ENCODE measurements around the gene CFAP99.

CFAP99 gene

DNA sequence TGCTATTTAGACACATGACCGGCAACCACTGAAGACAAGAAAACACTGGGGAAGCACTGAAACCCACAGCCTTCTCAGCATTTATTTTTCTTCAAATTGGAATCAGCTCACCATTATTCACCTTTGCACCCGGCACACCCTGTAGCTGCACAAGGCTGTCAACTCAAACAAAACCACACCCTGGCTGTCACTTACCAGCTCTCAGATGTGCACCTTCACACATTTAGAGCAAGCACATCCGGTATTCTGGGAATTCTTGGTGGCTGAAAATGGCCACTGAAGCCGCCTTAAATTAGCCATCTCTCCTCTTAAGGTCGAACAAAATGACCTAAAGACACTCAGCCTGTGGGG is 6.2 kb upstream of the CFAP99 start:
- DNase-seq (ENCODE audit: low spot score): no peak

DNA sequence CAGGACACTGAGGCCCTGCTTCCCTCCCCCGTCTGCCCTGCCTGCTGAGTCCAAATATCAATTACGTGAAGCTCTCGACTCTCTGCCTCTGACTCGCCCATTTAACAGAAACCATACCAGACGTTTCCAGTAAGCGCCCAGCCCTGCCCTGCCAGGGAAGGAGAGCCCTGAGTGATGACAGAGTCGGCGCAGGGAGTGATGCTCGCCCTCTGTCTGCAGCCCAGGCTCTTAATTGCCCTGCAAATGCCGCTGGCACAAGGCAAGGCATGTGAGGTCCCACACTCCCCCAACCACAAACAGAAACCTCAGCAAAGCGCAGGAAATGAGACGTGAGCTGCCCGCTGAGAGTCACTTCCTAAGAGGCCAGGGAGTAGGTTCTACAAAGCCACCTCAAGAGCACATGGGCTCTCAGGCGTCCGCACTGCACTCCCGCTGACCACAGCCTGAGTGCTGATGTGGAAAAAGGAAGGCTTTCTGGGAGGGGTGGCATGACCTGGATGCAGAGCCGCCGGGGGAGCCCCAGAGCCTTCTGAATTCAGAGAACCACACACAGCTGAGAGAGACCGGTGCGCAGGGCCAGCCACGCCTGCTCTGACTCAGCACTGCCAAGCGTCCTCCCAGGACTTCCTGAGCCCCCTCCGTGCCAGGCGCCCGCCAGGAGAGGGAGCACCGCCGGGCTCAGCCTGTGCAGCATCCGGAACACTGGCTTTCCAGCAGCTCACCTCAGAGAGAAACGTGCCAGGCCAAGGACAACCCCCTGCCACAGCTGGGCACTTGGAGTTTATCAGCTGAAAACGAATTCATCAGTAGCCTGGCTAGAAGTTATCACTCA is 5.7 kb upstream of the CFAP99 start:
- peak; percentile 54 for DNase-seq (ENCODE audit: low spot score)

DNA sequence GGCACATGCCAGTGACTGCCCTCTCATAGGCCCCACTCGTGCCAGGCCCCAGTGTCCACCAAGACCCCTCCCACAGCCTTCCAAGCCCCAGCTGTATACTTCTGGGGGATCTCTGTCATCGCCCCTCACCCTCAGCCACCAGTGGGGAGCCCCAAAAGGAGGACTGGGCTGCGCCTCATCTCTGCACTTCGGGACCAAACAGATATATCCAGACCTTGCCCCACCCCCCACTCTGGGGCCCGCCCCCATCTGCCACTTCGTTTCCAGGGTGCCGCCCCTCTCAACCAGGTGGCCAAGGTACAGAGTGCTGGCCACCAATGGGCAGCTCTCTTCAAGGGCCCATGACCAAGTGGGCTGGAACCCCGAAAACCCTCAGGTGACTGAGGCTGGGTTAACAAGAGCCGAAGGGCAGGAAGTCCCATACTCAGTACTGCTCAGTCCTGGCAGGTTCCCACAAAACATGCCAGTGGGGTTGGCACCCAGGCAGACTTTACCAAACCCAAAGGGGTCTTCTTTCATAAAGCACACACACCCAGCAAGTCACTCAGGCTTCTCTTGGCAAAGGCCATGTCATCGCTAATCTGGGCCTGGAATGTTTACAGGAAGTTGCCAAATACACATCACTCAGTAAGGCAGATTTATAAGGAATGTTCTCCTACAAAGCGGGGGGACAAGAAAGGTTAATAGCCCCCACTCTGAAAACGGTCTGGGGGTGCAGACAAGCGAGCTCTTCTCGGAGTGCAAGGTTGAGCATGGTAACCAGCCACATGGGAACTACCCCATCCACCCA is 4.7 kb upstream of the CFAP99 start:
- no peak for DNase-seq (ENCODE audit: low spot score)

DNA sequence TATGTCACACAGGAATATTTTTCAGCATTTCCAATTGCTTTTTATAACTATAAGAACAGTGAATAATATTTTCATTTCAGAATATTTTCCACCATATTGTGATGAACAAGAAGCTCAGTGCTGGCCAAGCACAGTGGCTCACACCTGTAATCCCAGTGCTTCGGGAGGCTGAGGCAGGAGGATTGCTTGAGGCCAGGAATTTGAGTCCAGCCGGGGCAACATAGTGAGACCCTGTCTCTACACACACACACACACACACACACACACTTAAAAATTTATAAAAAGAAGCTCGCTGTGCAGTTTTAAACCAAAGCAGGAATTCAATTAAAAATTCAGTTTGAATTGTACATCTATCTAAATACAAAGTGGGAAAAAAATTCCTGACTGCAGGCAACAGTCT is 3.5 kb upstream of the CFAP99 start:
- DNase-seq (ENCODE audit: low spot score): no peak

DNA sequence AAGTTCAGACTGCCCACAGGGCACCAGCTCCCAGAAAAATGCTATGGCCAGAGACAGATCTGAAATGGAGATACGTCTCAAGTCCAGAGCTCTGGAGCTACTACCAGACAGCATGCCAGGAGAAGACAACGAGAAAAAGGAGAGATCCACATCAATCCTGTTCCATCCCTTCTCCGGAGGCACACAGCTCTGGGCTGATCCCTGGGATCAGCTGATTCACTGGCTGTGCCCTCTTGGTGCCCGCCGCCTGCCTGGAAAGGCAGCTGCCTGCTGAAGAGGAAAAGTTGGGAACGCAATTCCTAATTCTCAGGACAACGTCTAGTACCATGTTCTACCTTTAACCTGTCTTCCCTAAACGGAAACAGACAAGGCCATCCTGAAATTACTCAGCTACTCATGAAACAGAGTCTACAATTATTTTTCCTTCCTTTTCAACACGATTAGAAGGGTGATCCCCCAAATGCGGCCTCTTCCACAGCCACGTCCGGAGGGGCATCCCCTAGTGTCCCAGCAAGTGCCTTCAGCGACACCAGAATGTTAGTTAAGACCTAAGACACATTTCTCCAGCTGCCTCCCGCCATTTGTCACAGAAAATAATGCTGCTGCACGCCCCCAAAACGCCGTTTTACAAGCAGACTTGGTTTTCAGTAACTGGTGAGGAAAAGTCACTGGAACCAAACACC is 2.7 kb upstream of the CFAP99 start:
- DNase-seq (ENCODE audit: low spot score): no peak

DNA sequence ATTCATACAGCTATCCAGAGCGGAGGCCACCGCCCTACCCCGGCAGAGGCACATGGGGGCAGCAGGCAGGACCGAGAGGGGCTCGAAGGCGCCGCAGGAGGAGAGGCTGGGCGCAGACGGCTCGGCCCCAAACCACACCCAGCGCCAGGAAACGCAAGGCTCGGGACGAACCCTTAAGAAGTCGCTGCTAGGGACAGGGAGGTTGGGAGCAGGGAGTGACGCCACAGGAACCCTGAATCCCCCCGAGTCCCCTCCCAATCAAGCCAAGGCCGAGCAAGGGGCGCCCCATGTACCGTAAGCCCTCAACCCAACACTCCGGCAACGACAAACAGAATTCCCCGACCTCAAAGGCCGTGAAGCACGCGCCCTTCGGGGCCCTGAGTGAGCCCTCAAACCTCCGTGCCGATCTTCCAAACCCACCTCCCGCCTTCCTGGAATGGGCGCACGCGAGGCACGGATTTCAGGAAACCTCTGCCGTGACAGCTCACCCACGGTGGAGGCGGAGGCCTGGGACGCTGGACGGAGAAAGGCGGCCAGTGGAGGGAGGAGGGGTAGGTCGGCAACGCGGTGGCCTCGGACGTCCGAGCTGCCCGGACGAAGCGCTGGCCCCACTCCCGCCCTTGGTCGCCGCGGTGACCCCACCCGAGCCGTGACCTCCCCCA is 2.1 kb upstream of the CFAP99 start:
- DNase-seq (ENCODE audit: low spot score): no peak

DNA sequence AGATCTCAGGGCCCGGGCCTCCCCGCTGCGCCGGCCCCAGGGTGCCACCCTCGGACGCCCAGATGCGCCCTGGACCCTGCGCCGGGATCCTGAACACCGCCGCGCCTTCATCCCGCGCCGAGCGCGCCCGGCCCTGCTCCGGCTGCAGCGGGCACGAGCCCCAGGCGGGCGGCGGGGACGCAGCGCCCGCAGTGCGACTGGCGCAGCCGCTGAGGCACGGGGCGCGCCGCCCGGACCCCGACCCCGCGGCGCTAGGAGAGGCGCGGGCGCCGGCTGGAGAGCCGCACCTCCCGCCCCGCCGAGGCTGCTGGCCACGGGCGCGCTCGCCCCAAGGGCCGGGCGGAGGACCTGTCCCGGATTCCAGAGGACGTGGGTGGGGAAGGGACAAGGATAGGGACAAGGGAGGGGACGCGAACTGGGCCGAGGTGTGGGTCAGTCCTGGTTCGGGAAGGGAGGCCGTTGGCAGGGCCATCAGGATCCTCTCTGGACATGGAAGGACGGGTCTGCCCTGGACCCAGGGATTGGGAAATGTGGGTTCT is 1.5 kb upstream of the CFAP99 start:
- DNase-seq (ENCODE audit: low spot score): no peak

DNA sequence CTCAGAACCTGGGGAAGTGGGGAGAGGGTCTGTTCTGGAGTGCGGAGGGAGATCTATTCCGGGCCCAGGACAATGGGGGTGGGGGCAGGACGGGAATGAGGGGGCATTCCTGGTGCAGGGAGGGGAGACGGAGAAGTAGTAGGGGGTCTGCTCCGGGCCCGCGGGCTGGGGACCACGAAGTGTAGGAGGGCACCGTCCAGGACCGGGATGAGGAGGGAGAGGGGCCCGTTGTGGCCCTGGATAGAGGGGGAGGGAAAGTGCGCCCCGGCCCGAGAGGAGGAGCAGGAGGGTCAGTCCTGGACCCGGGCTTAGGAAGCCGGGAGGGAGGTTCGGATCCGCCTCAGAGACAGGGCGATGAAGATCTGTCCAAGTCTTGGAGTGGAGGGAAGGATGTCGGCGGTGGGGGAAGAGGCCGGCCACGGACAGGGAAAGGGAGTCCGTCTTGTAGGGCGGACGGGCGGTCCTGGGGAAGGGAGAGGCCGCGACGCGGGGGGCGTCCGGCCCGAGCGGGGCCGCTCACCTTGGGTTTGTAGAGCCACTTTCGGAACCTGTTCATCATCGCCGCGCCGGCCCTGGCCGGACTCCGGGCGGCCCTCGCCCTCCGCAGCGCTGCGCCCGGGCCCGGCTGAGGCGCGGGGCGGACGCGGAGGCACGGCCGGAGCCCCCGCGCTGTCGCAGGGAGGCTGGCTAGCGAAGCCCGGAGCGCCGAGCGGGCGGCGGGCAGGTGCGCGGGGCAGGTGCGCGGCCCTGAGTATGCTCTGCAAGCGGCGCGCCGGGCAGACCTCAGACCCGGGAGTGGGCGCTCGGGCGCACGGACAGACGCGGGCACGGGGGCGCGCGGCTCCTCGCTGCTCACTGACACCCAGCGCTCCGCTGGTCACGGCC is 748 bp upstream of the CFAP99 start, which contains the start of gene ZFYVE28:
Gene ZFYVE28, minus strand, starts transcription at position 881 of the 885 bp plus-strand sequence. Its CDS starts 322 bp downstream, at position 559.
- DNase-seq (ENCODE audit: low spot score): no peak

DNA sequence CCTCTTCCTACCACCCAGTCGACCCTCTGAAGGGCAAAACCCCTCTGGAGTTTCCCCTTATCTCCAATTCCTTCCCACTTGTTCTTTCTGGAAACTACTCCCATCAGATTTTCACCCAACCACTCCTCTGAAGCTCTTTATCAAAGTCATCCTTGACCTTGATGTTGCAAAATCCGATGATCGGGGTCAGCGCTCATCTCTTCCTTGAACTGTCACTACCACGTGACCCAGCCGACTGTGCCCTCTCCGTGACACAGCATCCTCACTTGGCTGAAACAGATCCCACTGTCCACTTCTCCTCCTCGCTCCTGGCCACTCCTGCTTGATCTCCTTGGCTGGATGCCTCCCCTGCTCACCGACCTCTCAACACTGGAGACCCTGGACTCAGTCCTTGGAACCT is 1.1 kb downstream of the CFAP99 start:
- DNase-seq (ENCODE audit: low spot score): no peak

DNA sequence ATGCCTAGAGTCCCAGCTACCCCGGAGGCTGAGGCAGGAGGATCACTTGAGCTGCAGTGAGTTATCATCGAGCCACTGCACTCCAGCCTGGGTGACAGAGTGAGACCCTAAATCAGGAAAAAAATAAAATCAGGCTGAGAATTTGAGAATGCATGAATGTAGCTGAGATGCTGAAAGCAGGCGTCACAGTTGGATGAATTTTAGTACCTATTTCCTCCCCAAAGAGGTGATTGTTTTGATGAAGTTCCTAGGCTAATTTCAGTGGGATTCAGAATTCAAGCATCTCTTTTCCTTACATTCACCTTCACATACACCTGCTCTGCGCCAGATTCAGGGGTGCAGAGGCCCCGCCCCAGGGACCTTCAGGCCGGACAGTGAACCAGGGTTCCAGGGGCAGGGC is 3.2 kb downstream of the CFAP99 start:
- no peak for DNase-seq (ENCODE audit: low spot score)

DNA sequence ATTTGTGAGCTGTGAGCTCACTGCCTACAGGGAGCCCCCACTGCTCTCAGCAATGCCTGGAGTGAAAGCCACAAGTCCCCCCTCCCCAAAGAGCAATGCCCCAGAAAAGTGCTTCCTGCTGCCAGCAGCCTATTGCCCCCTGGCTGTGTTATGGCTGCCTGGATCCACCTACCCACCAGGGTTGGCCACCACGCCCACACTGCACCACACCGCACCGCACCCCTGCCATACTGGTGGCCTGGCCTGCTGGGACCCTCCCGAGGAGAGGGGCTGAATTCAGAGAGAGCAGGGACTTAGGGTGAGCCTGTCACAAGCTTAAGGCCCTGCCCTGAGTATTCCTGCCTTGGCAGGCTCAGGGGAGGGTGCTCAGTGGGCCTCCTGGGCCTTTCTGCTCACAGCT is 4.3 kb downstream of the CFAP99 start:
- no peak for DNase-seq (ENCODE audit: low spot score)

DNA sequence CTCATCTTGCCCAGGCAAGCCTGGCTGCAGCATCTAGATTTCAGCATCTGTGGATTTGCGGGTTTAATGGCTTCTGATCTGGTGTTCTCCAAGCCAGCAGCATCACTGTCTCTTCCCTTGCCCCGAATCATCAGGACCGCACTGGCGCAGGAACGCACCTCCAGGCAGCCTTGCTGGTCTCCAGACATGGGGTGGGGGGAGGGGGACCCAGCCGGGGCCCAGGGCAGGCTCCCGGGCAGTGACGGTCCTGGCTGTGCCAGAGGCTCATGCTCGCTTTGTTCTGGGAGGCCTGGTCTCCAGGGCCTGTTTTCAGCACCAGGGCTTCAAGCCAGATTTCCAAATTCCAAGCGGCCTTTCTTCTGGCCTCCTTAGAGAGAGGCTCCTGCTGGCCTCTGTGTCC is 4.9 kb downstream of the CFAP99 start:
- no peak for DNase-seq (ENCODE audit: low spot score)

DNA sequence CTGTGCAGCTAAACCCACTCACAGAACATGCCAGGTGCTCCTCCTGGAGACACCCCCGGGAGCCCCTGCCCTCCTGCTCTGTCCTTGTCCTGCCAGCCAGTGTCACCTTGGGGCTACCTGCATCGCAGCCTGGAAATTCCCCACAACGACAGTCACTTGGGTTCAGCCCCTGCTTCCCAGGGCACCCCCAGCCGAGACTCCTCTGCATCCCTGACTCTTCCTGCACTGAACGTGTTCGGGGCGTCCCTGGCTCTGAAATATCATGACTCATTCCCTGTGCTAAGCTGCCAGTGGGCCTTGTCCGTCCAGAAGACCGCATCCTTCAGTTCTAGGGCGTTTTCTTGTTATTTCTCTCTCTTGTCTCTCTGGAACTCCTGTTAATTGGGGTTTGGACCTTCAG is 5.8 kb downstream of the CFAP99 start:
- no peak for DNase-seq (ENCODE audit: low spot score)

DNA sequence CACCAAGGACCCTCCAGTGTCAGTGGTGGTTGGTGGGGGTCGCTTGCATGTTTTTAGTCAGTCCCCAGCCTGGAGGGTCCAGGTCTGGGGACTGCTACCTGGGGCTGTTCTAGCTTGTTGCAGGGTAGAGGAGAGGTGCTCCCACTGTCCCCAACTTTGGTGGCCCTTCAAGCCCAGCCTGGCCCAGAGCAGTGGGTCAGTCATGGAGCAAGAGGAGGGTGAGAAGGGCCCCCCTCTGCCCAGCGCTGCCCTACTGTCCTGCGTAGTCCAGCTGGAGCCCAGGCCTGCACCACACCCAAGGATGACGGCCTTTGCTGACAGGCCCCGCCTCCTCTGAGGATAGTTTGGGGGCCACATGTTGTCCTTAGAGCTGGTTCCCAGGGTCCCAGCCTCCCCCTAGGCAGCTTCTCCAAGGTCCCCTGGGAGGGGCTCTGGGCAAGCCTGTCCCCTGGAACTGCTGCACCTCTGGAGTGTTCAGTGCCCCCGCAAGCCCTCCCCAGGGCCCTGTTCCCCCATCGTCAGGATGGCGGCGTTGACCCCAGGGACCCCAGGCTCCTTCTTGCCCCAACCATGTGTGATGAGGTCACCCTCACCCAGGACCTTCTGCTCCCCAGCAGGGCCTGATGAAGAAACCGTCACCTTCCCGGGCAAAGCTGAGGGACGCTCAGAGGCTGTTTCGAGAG is 6.8 kb downstream of the CFAP99 start:
- DNase-seq (ENCODE audit: low spot score): no peak

DNA sequence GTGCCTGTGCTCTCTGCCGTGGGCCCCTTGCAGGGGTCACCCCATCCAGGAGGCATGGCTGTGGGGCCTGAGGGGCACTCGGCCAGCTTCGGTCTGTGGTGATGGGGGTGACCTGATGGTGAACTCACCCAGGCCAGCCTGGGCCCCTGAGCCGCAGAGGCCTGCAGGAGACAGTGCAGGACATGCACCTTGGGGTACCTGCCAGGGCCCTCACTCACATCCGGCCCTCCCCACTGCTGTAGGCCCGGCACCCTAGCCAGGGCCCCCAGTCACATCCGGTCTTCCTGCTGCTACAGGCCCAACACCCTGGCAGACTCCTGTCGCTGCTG is 7.3 kb downstream of the CFAP99 start:
- no peak for DNase-seq (ENCODE audit: low spot score)

DNA sequence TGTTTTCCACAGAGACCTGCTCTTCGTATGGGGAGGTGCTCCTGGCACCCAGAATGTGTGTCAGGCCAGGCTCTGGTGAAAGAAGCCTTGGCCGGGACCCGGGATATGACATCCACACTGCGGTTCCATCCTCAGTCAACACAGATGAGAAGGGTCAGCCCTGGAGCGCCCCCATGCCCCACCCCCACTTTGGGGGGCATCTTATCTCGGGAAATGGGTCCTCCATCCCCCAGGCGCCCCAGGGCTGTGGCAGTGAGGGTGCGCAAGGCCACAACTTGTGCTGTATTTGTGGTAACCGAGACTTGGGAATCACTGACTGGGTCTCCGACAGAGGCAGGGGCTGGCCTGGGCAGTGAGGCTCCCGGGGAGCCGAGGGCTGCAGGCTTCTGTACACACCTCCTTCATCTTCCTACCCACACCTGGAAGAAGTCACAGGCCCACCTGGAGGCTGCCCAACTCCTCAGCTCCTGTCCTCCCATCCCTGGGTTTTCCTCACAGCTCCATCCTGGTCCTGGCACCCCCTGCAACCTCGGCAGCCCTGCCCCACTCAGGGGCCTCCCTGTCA is 8.0 kb downstream of the CFAP99 start:
- no peak for DNase-seq (ENCODE audit: low spot score)

DNA sequence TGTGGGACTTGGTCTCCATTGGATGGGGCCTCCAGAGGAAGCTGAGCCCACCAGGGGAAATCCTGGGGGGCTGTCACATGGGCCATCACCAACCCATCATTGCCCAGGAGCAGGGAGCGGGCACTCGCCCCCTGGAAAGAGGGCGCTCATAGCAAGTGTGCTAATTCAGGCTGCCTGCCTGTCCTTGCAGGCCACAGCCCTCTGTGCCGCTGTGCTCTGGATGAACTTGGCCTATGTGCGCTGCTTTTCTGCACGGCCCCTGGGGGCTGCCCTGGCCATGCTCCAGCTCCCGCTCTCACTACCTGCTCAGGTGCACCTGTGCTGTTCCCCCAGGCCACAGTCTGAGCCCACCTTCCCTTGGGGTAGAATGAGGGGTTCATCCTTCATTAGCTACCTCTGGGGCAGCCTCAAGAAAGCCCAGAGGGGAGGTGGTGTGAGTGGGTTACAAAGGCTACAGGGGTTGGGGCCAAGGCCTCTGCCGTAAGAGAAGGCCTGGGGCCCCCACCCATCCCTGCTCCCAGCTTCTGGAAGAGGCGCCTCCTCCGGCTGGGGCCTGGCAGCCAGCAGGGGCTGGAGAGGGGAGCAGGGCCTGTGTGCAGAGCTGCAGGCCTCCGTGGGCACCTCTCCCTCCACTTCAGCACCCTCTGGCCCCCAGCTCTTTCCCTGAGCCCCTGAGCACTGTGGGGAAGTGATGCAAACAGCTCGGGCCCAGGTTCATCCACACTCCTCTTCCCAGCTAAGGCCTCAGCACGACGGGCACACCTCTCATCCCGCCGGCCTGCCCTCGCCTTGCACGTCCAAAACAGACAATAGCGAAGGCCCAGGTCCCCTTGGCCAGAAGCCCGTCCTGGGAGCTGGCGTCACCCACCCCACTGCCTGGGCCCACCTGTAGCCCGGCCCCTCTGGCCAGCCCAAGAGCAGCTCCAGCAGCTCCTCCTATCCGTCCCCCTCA is 8.9 kb downstream of the CFAP99 start:
- DNase-seq (ENCODE audit: low spot score): no peak

DNA sequence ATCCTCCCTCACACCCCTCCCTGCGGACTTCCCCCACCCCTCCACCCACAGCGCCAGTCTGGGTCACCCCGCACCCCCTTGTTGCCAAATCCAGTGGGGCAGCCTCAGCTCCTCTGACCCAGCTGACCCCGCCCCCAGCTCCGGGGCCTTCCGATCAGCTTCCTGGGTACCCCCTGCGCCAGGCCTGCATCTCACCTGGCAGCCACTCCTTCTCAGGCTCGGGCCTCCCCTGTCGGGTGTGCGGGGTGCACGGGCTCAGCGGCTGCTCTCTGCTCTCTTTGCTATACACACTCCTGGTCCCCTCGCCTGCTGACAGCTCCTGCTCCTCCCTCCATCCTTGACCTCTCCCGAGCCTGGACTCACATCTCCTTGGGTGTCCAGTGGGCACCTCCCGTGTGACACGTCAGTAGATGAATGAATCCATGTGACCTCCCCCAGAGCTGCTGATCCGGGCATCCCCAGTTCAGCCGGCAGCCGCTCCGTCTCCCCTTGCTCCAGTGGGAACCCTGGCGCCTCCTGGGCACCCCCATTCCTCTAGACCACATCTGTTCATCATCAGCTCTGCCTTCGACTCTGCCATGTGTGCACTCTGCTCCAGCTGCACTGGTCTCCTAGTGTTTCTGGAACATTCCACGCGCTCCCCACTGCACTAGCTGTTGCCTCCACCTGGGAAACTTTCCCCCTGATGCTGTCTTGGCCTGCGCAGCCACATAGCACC is 9.9 kb downstream of the CFAP99 start:
- DNase-seq (ENCODE audit: low spot score): no peak
